ENCODE data around the gene VWA3B. TPM values are rescaled to one million over a fixed set of nuclear protein-coding genes. Genes with fewer than 3 reads are reported as not detected.

The VWA3B gene
- polyA plus RNA-seq, 1 experiment, result not detected

- Histone ChIP-seq H3K27me3 (ENCODE audit: control insufficient read depth, insufficient read depth, low read length) (peaks cover 21% of the 10 kb centered on the region), H3K27ac (ENCODE audit: low read depth, low read length) (no peak overlapping the region), H3K4me3 (ENCODE audit: low read depth, low read length) (no peak overlapping the region), H3K9me3 (ENCODE audit: control insufficient read depth, insufficient read depth, low read length) (no peaks in the 10 kb centered on the region)
- CTCF ChIA-PET, result interaction anchor here (0.6 kb wide), 1 partner anchor 450 kb away, joined by 4 read pairs; no protein-coding TSS in a partner anchor
- DNase-seq (ENCODE audit: low read depth, low spot score), result no peak
- no peak for TF ChIP-seq CTCF (IDR thresholded peaks at IDR 0.05; ENCODE audit: low read depth, low read length)
- POLR2A ChIA-PET, result no interaction called here
Observed at GRCh38 chr2:98282109-98282508, 195.1 kb downstream of the VWA3B start.

- H3K27me3 ChIP-seq (ENCODE audit: control insufficient read depth, insufficient read depth, low read length), result peaks cover 13% of the 10 kb centered on the region
- CTCF ChIA-PET, result no interaction called here
- no peak for DNase-seq (ENCODE audit: low read depth, low spot score)
- no peaks in the 10 kb centered on the region for H3K9me3 ChIP-seq (ENCODE audit: control insufficient read depth, insufficient read depth, low read length)
- POLR2A ChIA-PET, result no interaction called here
- no peak overlapping the region for H3K4me3 ChIP-seq (ENCODE audit: low read depth, low read length)
- no peak overlapping the region for H3K27ac ChIP-seq (ENCODE audit: low read depth, low read length)
- no peak for TF ChIP-seq CTCF (IDR thresholded peaks at IDR 0.05; ENCODE audit: low read depth, low read length)
Observed at GRCh38 chr2:98293030-98293429, 206.1 kb downstream of the VWA3B start.

- POLR2A ChIA-PET, result no interaction called here
- H3K27ac ChIP-seq (ENCODE audit: low read depth, low read length), result no peak overlapping the region
- peaks cover 17% of the 10 kb centered on the region for H3K27me3 ChIP-seq (ENCODE audit: control insufficient read depth, insufficient read depth, low read length)
- TF ChIP-seq CTCF (IDR thresholded peaks at IDR 0.05; ENCODE audit: low read depth, low read length), result no peak
- CTCF ChIA-PET, result interaction anchor here (1.5 kb wide), 1 partner anchor 91 kb away, joined by 4 read pairs; no protein-coding TSS in a partner anchor
- DNase-seq (ENCODE audit: low read depth, low spot score), result no peak
- H3K4me3 ChIP-seq (ENCODE audit: low read depth, low read length), result no peak overlapping the region
- H3K9me3 ChIP-seq (ENCODE audit: control insufficient read depth, insufficient read depth, low read length), result no peaks in the 10 kb centered on the region
Observed at GRCh38 chr2:98293931-98294687, 207.1 kb downstream of the VWA3B start.

- ChIA-PET CTCF (interaction anchor here (1.5 kb wide), 1 partner anchor 90 kb away, joined by 4 read pairs; no protein-coding TSS in a partner anchor), POLR2A (no interaction called here)
- Histone ChIP-seq H3K9me3 (ENCODE audit: control insufficient read depth, insufficient read depth, low read length) (no peaks in the 10 kb centered on the region), H3K27ac (ENCODE audit: low read depth, low read length) (no peak overlapping the region), H3K27me3 (ENCODE audit: control insufficient read depth, insufficient read depth, low read length) (peaks cover 21% of the 10 kb centered on the region), H3K4me3 (ENCODE audit: low read depth, low read length) (no peak overlapping the region)
- TF ChIP-seq CTCF (IDR thresholded peaks at IDR 0.05; ENCODE audit: low read depth, low read length), result no peak
- DNase-seq (ENCODE audit: low read depth, low spot score), result no peak
Observed at GRCh38 chr2:98294711-98295110, 207.7 kb downstream of the VWA3B start.

- CTCF ChIA-PET, result interaction anchor here (1.5 kb wide), 1 partner anchor 90 kb away, joined by 4 read pairs; no protein-coding TSS in a partner anchor
- TF ChIP-seq CTCF (IDR thresholded peaks at IDR 0.05; ENCODE audit: low read depth, low read length), result no peak
Observed at GRCh38 chr2:98295275-98295674, 208.3 kb downstream of the VWA3B start.

More at GRCh38 chr2:98295275-98295674, 208.3 kb downstream of the VWA3B start:
- Histone ChIP-seq H3K9me3 (ENCODE audit: control insufficient read depth, insufficient read depth, low read length) (no peaks in the 10 kb centered on the region), H3K4me3 (ENCODE audit: low read depth, low read length) (no peak overlapping the region), H3K27ac (ENCODE audit: low read depth, low read length) (no peak overlapping the region), H3K27me3 (ENCODE audit: control insufficient read depth, insufficient read depth, low read length) (peaks cover 24% of the 10 kb centered on the region)
- no peak for DNase-seq (ENCODE audit: low read depth, low spot score)
- POLR2A ChIA-PET, result no interaction called here

All from AG04450 (cell line).